H1 (cell line): ENCODE measurements around the gene ASB8. TPM values are rescaled to one million over a fixed set of nuclear protein-coding genes. Genes with fewer than 3 reads are reported as not detected.

Source experiments
- SAP30 ChIP-seq: fragments of 300-600 bp; sonication (generic); IDR thresholded peaks from 2 replicates; pipeline ENCODE4 v1.7.1; 2012; ENCODE audit warnings: low read length, moderate library complexity, mild to moderate bottlenecking, inconsistent platforms; ENCODE audit not compliant: insufficient read depth, insufficient replicate concordance
- SP4 ChIP-seq: IDR thresholded peaks from 2 replicates; pipeline ENCODE4 v1.6.1; 2012; ENCODE audit warnings: low read length, inconsistent platforms
- TEAD4 ChIP-seq: IDR thresholded peaks from 2 replicates; pipeline ENCODE4 v1.6.1; 2012; ENCODE audit warnings: low read depth, low read length, inconsistent platforms, mixed read lengths
- polyA plus RNA-seq, 7 experiments: library from polyadenylated mRNA; depleted of rRNA in 3 of 7; stranded (reverse) in 5 of 7; unstranded in 2 of 7; fragments of >200 nt in 5 of 7; fragments of 200-250 nt in 2 of 7; gene quantifications; 1 replicate in 5 of 7; 2 replicates in 1 of 7; 4 replicates in 1 of 7; pipeline versions ENCODE4 v1.2.1 to v1.2.3, GENCODE V29; 2011 to 2013; ENCODE audit warnings: missing spikeins in 2 of 7, mixed read lengths in 2 of 7
- total RNA-seq: library from RNA; stranded (reverse); fragmentation: NEBNext Ultra II Directional; extraction: Animal tissue kit (Norgen Biotek cat#: 25700); gene quantifications from 2 replicates; pipeline ENCODE4 v1.2.1, GENCODE V29; 2021
- TF ChIP-seq, protein P1 (sequence below): fragments of 300-600 bp; sonication (generic); IDR thresholded peaks from 2 replicates; pipeline ENCODE4 v1.7.1; 2012; ENCODE audit warnings: low read length, moderate library complexity, mild to moderate bottlenecking, inconsistent platforms; ENCODE audit not compliant: insufficient replicate concordance

The ASB8 gene
- total and polyA plus RNA-seq, 2 of the 8 experiments (the other 6 are each of a cell fraction or from before 2014, with no cell fraction given): 3.8 to 8.3 TPM

DNA sequence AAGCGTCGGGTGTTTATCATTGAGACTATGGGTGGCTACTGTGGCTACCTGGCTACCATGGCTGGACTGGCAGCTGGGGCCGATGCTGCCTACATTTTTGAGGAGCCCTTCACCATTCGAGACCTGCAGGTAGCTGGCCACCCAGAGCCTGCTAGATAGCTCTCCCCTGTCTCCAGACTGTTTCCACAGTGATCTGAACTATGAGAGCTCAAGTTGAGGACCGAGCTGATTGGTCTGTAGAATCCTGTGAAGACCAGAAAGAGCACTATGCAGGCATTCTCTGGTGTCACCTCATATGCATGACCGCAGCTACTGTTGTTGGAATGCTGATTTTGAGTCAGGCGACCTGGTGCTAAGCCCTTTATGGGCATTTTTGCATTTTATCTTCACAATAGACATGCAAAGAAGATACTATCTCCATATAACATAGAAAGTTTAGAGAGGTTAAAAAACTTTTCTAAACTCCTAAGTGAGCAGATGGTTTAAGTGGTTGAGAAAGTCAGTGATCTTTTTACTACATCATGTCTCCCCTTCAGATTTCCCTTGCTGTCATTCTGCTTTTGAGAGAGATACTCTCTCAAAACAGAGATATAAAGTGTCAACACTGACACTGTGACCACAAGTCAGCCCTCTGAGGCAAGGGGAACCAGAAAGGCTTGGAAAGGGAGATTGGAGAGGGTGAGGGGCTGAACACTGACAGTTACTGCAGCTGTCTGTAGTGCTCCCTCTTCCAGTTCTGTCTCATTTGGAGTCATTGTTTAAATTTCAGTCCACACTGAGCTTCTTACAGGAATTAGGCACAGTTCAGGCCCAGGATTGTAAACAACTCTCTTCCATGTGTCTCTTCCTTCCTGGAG is 14.3 kb downstream of the ASB8 start (continued):
- TF ChIP-seq, protein P1, sequence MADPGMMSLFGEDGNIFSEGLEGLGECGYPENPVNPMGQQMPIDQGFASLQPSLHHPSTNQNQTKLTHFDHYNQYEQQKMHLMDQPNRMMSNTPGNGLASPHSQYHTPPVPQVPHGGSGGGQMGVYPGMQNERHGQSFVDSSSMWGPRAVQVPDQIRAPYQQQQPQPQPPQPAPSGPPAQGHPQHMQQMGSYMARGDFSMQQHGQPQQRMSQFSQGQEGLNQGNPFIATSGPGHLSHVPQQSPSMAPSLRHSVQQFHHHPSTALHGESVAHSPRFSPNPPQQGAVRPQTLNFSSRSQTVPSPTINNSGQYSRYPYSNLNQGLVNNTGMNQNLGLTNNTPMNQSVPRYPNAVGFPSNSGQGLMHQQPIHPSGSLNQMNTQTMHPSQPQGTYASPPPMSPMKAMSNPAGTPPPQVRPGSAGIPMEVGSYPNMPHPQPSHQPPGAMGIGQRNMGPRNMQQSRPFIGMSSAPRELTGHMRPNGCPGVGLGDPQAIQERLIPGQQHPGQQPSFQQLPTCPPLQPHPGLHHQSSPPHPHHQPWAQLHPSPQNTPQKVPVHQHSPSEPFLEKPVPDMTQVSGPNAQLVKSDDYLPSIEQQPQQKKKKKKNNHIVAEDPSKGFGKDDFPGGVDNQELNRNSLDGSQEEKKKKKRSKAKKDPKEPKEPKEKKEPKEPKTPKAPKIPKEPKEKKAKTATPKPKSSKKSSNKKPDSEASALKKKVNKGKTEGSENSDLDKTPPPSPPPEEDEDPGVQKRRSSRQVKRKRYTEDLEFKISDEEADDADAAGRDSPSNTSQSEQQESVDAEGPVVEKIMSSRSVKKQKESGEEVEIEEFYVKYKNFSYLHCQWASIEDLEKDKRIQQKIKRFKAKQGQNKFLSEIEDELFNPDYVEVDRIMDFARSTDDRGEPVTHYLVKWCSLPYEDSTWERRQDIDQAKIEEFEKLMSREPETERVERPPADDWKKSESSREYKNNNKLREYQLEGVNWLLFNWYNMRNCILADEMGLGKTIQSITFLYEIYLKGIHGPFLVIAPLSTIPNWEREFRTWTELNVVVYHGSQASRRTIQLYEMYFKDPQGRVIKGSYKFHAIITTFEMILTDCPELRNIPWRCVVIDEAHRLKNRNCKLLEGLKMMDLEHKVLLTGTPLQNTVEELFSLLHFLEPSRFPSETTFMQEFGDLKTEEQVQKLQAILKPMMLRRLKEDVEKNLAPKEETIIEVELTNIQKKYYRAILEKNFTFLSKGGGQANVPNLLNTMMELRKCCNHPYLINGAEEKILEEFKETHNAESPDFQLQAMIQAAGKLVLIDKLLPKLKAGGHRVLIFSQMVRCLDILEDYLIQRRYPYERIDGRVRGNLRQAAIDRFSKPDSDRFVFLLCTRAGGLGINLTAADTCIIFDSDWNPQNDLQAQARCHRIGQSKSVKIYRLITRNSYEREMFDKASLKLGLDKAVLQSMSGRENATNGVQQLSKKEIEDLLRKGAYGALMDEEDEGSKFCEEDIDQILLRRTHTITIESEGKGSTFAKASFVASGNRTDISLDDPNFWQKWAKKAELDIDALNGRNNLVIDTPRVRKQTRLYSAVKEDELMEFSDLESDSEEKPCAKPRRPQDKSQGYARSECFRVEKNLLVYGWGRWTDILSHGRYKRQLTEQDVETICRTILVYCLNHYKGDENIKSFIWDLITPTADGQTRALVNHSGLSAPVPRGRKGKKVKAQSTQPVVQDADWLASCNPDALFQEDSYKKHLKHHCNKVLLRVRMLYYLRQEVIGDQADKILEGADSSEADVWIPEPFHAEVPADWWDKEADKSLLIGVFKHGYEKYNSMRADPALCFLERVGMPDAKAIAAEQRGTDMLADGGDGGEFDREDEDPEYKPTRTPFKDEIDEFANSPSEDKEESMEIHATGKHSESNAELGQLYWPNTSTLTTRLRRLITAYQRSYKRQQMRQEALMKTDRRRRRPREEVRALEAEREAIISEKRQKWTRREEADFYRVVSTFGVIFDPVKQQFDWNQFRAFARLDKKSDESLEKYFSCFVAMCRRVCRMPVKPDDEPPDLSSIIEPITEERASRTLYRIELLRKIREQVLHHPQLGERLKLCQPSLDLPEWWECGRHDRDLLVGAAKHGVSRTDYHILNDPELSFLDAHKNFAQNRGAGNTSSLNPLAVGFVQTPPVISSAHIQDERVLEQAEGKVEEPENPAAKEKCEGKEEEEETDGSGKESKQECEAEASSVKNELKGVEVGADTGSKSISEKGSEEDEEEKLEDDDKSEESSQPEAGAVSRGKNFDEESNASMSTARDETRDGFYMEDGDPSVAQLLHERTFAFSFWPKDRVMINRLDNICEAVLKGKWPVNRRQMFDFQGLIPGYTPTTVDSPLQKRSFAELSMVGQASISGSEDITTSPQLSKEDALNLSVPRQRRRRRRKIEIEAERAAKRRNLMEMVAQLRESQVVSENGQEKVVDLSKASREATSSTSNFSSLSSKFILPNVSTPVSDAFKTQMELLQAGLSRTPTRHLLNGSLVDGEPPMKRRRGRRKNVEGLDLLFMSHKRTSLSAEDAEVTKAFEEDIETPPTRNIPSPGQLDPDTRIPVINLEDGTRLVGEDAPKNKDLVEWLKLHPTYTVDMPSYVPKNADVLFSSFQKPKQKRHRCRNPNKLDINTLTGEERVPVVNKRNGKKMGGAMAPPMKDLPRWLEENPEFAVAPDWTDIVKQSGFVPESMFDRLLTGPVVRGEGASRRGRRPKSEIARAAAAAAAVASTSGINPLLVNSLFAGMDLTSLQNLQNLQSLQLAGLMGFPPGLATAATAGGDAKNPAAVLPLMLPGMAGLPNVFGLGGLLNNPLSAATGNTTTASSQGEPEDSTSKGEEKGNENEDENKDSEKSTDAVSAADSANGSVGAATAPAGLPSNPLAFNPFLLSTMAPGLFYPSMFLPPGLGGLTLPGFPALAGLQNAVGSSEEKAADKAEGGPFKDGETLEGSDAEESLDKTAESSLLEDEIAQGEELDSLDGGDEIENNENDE: peak; percentile 67
- TF ChIP-seq TEAD4 (peak; percentile 69; the same call in 1 of the 2 replicates), SP4 (0 out of 2 replicates have a peak, but pooled peaks have one; percentile 25), SAP30 (peak; percentile 92)
